ENCODE measurements around the gene PFDN4. TPM values are rescaled to one million over a fixed set of nuclear protein-coding genes. Genes with fewer than 3 reads are reported as not detected.

The PFDN4 gene
- total RNA-seq, 2 donors from 2014 or later = 43.2 to 44.8 TPM

DNA sequence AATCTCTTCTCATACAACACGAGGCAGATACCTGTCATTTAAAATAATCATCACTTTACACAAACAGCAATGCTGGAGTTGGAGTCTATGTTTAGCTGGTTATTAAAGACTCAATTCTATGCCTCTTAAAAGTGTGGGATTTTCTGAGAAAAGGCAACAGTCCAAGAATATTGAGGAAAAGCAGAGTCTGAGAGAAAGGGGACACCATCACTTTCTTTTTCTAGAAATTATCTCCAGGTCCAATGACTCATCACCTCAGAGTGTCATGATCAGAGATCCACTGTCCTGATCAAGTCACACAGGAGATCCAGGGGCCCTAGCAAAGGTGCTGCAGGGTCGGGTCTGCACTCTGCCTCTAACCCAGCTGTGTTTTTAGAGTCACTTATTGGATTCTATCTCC is 42.1 kb upstream of the PFDN4 start:
- no peak for DNase-seq (ENCODE audit: low spot score)
- Histone ChIP-seq H3K9me3 (no peaks in the 10 kb centered on the region), H3K27me3 (replicated peaks; ENCODE audit: insufficient read depth) (peaks cover 4% of the 10 kb centered on the region), H3K4me1 (replicated peaks) (no peaks in the 10 kb centered on the region), H3K27ac (no peak overlapping the region), H3K4me3 (no peak overlapping the region), H3K36me3 (no peaks in the 10 kb centered on the region)
- 76% methylated on average over 2 of the region's 2 CpGs for WGBS
- TF ChIP-seq, protein P1, sequence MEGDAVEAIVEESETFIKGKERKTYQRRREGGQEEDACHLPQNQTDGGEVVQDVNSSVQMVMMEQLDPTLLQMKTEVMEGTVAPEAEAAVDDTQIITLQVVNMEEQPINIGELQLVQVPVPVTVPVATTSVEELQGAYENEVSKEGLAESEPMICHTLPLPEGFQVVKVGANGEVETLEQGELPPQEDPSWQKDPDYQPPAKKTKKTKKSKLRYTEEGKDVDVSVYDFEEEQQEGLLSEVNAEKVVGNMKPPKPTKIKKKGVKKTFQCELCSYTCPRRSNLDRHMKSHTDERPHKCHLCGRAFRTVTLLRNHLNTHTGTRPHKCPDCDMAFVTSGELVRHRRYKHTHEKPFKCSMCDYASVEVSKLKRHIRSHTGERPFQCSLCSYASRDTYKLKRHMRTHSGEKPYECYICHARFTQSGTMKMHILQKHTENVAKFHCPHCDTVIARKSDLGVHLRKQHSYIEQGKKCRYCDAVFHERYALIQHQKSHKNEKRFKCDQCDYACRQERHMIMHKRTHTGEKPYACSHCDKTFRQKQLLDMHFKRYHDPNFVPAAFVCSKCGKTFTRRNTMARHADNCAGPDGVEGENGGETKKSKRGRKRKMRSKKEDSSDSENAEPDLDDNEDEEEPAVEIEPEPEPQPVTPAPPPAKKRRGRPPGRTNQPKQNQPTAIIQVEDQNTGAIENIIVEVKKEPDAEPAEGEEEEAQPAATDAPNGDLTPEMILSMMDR (IDR thresholded peaks at IDR 0.05) = no peak
- TF ChIP-seq POLR2A (IDR thresholded peaks at IDR 0.05) = no peak
- no peak for TF ChIP-seq POLR2AphosphoS5 (IDR thresholded peaks at IDR 0.05)
- intact Hi-C loops (cut with DNase I) = no loop called here

DNA sequence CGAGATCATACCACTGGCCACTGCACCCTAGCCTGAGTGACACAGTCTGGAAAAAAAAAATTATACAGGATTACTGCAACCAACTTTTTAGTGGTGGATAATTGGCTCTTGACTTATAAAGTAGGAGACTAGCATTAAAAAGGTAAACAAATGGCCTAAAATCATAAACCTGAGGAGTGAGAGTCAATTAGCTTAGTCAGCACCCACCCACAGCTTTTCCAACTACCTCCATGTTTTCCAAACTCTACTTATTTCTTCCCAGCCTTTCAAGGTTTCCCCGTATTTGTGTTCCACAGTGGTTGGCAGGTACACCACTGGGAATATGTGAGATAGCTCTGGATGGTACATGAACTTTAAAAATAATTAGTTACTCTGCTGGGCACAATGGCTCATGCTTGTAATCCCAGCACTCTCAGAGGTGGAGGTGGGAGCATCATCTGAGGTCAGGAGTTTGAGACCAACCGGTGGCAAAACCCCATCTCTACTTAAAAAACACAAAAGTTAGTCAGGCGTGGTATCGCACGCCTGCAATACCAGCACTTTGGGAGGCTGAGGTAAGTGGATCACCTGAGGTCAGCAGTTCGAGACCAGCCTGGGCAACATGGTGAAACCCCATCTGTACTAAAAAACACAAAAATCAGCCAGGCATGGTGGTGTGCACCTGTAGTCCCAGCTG is 40.8 kb upstream of the PFDN4 start:
- Histone ChIP-seq H3K27me3 (replicated peaks; ENCODE audit: insufficient read depth) (peaks cover 11% of the 10 kb centered on the region), H3K4me3 (no peak overlapping the region), H3K9me3 (no peaks in the 10 kb centered on the region), H3K4me1 (replicated peaks) (no peaks in the 10 kb centered on the region), H3K27ac (no peak overlapping the region), H3K36me3 (no peaks in the 10 kb centered on the region)
- TF ChIP-seq, protein P1 (IDR thresholded peaks at IDR 0.05) = no peak
- TF ChIP-seq POLR2AphosphoS5 (IDR thresholded peaks at IDR 0.05) (no peak), POLR2A (IDR thresholded peaks at IDR 0.05) (no peak)
- 96% methylated on average over 7 of the region's 7 CpGs for WGBS
- intact Hi-C loops (cut with DNase I) = no loop called here
- no peak for DNase-seq (ENCODE audit: low spot score)

DNA sequence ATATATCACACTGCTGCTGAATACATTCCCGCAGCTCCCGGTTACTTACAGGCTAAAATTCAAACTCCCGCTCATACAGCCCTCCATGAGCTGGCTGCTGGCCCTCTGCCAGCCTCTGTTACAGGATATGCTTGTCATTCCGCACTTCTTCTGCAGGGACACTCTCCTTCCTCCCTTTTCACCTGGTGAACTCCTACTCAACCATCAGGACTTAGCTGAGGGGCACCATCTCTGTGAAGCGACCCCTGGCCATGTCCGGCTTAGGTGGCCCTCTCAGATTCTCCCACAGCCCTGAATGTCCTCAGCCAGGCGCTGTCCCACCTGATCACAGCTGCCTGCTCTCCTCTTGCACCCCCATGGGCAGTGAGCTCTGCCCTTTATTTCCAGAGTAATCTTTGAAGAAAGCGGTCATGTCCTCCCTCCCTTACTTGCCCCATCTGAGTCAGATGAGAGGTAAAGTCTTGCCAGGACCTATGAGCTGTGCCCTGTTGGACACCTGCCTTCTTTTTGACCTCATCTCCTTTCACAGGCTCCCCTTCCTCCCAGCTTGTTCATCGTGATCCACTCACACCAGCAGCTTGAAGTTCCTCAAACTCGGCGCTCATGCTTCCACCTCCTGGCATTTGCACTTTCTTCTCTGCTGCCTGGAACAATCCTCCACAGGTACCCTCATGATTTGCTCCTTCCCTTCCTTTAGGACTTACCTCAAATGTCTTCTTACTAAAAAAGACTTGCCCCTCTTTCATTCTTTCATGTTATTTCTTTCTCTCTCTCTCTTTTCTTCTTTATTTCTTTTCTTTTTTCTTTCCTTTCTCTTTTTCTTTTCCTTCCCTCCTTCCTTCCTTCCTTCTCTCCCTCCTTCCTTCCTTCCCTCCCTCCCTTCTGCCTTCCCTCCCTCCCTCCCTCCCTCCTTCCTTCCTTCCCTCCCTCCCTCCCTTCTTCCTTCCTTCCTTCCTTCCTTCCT is 39.7 kb upstream of the PFDN4 start:
- H3K4me3 ChIP-seq = no peak overlapping the region
- no peak for DNase-seq (ENCODE audit: low spot score)
- no peak for TF ChIP-seq POLR2AphosphoS5 (IDR thresholded peaks at IDR 0.05)
- TF ChIP-seq, protein P1 (IDR thresholded peaks at IDR 0.05) = no peak
- peaks cover 3% of the 10 kb centered on the region for H3K4me1 ChIP-seq (replicated peaks)
- H3K27me3 ChIP-seq (replicated peaks; ENCODE audit: insufficient read depth) = peaks cover 21% of the 10 kb centered on the region
- no peaks in the 10 kb centered on the region for H3K9me3 ChIP-seq
- WGBS = 67% methylated on average over 11 of the region's 11 CpGs
- H3K27ac ChIP-seq = no peak overlapping the region
- intact Hi-C loops (cut with DNase I) = no loop called here
- H3K36me3 ChIP-seq = no peaks in the 10 kb centered on the region

DNA sequence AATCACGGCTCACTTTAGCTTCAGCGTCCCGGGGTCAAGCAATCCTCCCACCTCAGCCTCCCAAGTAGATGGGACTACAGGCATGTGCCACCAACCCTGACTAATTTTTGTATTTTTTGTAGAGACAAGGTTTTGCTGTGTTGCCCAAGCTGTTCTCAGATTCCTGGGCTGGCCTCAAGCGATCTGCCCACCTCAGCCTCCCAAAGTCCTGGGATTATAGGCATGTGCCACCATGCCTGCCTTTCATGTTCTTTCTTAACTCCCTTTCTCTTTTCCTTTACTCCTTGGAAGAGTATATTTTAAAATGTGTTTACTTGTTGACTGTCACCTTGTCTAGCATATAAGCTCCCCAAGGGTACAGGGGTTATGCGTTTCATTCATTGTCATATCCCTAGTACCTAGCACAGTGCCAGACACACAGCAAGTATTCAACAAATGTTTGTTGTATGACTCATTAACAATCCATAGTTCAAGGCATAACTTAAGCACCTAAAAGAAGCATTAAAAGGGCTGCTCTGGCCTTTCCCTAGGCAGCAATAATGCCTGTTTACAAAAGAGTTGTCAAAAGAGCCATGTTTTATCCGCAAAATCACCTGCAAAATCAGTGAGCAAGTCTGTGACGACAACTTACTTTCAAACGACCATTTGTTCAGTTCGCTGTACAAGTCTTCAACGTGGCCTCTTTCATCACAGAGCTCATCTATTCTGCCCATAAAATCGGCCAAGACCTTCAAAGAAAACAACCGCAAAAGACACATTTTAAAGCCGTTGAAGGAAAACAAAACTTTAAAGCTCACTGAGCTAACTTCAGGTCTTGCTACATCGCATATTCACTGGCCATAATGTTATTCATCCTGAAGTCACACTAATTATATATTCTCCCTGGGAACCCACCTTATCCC is 38.7 kb upstream of the PFDN4 start:
- 68% methylated on average over 14 of the region's 14 CpGs for WGBS
- intact Hi-C loops (cut with DNase I) = no loop called here
- Histone ChIP-seq H3K4me3 (no peak overlapping the region), H3K4me1 (replicated peaks) (peaks cover 4% of the 10 kb centered on the region), H3K36me3 (no peaks in the 10 kb centered on the region), H3K27ac (no peak overlapping the region), H3K27me3 (replicated peaks; ENCODE audit: insufficient read depth) (peaks cover 31% of the 10 kb centered on the region), H3K9me3 (no peaks in the 10 kb centered on the region)
- TF ChIP-seq POLR2AphosphoS5 (IDR thresholded peaks at IDR 0.05) = no peak
- no peak for TF ChIP-seq POLR2A (IDR thresholded peaks at IDR 0.05)
- TF ChIP-seq, protein P1 (IDR thresholded peaks at IDR 0.05) = no peak
- no peak for DNase-seq (ENCODE audit: low spot score)
